ENCODE measurements around the gene POU5F1.

The POU5F1 gene

GRCh38 chr6:31143148-31143547 lies 27.3 kb downstream of the POU5F1 start:
- TF ChIP-seq CTCF (IDR thresholded peaks at IDR 0.05; ENCODE audit: low read depth, low read length) (no peak), MYC (IDR thresholded peaks at IDR 0.05; ENCODE audit: low read depth, low read length) (no peak), POLR2A (IDR thresholded peaks at IDR 0.05; ENCODE audit: extremely low read depth, insufficient read length) (no peak), MAX (IDR thresholded peaks at IDR 0.05; ENCODE audit: low read depth, low read length) (no peak)
- H3K4me3 ChIP-seq (ENCODE audit: low read depth, low read length) = no peak overlapping the region
- no peak for DNase-seq (ENCODE audit: low read depth)

GRCh38 chr6:31142361-31142761 lies 28.1 kb downstream of the POU5F1 start:
- no peak for DNase-seq (ENCODE audit: low read depth)

GRCh38 chr6:31140643-31141042 lies 29.8 kb downstream of the POU5F1 start:
- DNase-seq (ENCODE audit: low read depth) = no peak
- TF ChIP-seq POLR2A (IDR thresholded peaks at IDR 0.05; ENCODE audit: extremely low read depth, insufficient read length) (no peak), CTCF (IDR thresholded peaks at IDR 0.05; ENCODE audit: low read depth, low read length) (no peak), MYC (IDR thresholded peaks at IDR 0.05; ENCODE audit: low read depth, low read length) (no peak), MAX (IDR thresholded peaks at IDR 0.05; ENCODE audit: low read depth, low read length) (no peak)
- H3K4me3 ChIP-seq (ENCODE audit: low read depth, low read length) = no peak overlapping the region

More at GRCh38 chr6:31142361-31142761, 28.1 kb downstream of the POU5F1 start:
- no peak overlapping the region for H3K4me3 ChIP-seq (ENCODE audit: low read depth, low read length)
- TF ChIP-seq MAX (IDR thresholded peaks at IDR 0.05; ENCODE audit: low read depth, low read length) (no peak), POLR2A (IDR thresholded peaks at IDR 0.05; ENCODE audit: extremely low read depth, insufficient read length) (no peak), CTCF (IDR thresholded peaks at IDR 0.05; ENCODE audit: low read depth, low read length) (no peak), MYC (IDR thresholded peaks at IDR 0.05; ENCODE audit: low read depth, low read length) (no peak)

GRCh38 chr6:31139599-31139998 lies 30.9 kb downstream of the POU5F1 start:
- no peak overlapping the region for H3K4me3 ChIP-seq (ENCODE audit: low read depth, low read length)
- no peak for TF ChIP-seq MYC (IDR thresholded peaks at IDR 0.05; ENCODE audit: low read depth, low read length)
- no peak for TF ChIP-seq MAX (IDR thresholded peaks at IDR 0.05; ENCODE audit: low read depth, low read length)
- no peak for TF ChIP-seq CTCF (IDR thresholded peaks at IDR 0.05; ENCODE audit: low read depth, low read length)
- TF ChIP-seq POLR2A (IDR thresholded peaks at IDR 0.05; ENCODE audit: extremely low read depth, insufficient read length) = no peak
- no peak for DNase-seq (ENCODE audit: low read depth)

GRCh38 chr6:31138982-31139381 lies 31.5 kb downstream of the POU5F1 start, which contains the start of gene PSORS1C2:
PSORS1C2 (minus strand) TSS chr6:31139066; CDS start chr6:31139026, 40 bp downstream.
- DNase-seq (ENCODE audit: low read depth) = no peak
- no peak within 1 kb of the TSS for H3K4me3 ChIP-seq (ENCODE audit: low read depth, low read length)
- no peak for TF ChIP-seq POLR2A (IDR thresholded peaks at IDR 0.05; ENCODE audit: extremely low read depth, insufficient read length)
- TF ChIP-seq MAX (IDR thresholded peaks at IDR 0.05; ENCODE audit: low read depth, low read length) = no peak
- TF ChIP-seq CTCF (IDR thresholded peaks at IDR 0.05; ENCODE audit: low read depth, low read length) = no peak
- TF ChIP-seq MYC (IDR thresholded peaks at IDR 0.05; ENCODE audit: low read depth, low read length) = no peak

Data from NB4 (cell line).